Measurements from ENCODE around the gene EEA1.

GRCh38 chr12:92745856-92746550 lies 183.1 kb downstream of the EEA1 start:
- TF ChIP-seq ELF4 (IDR thresholded peaks at IDR 0.05) (no peak), FOXK2 (IDR thresholded peaks at IDR 0.05) (no peak), FOXA1 (IDR thresholded peaks at IDR 0.05) (no peak), TARDBP (IDR thresholded peaks at IDR 0.05) (no peak), SUZ12 (IDR thresholded peaks at IDR 0.05) (no peak), SP1 (IDR thresholded peaks at IDR 0.05) (no peak)

All from HEK293T (cell line).